Central memory CD8-positive, alpha-beta T cell (primary cell): ENCODE results near the gene KAT2A.
A peak's percentile ranks its signal among the peaks of the same experiment; 100 is the strongest.

Source experiments
- ATAC-seq: fragments of 150-1000 bp; cut with Tn5 transposase; replicated peaks from 2 replicates; pipeline ENCODE4 v1.10.0; 2022; ENCODE audit warnings: mild to moderate bottlenecking, moderate FRiP score, moderate number of reproducible peaks; ENCODE audit not compliant: poor library complexity, severe bottlenecking; ENCODE audit errors: extremely low read depth
- DNase-seq, 2 donors: peaks; one replicate each; pipeline ENCODE4 v3.0.0; 2021; ENCODE audit warnings: low spot score in 2 of 2
- H3K27ac Mint-ChIP-seq: one replicate; pipeline ENCODE4 v1.8.0; 2022; ENCODE audit warnings: low read depth, mild to moderate bottlenecking, moderate library complexity, mixed read lengths
- H3K27me3 Mint-ChIP-seq: one replicate; pipeline ENCODE4 v1.8.0; 2022; ENCODE audit warnings: mixed read lengths
- H3K36me3 Mint-ChIP-seq: one replicate; pipeline ENCODE4 v1.8.0; 2022; ENCODE audit warnings: mild to moderate bottlenecking, moderate library complexity, mixed read lengths; ENCODE audit not compliant: insufficient read depth
- H3K4me1 Mint-ChIP-seq: one replicate; pipeline ENCODE4 v1.8.0; 2022; ENCODE audit warnings: mixed read lengths
- H3K4me3 Mint-ChIP-seq: one replicate; pipeline ENCODE4 v1.8.0; 2022; ENCODE audit warnings: mild to moderate bottlenecking, moderate library complexity, mixed read lengths
- H3K9me3 Mint-ChIP-seq: one replicate; pipeline ENCODE4 v1.8.0; 2022; ENCODE audit warnings: mixed read lengths

KAT2A gene

GRCh38 chr17:42117397-42118125 is 3.6 kb downstream of the KAT2A start:
- Mint-ChIP-seq H3K4me3 (no peak overlapping the region), H3K27ac (no peak overlapping the region), H3K4me1 (peaks cover 37% of the 10 kb centered on the region), H3K27me3 (no peaks in the 10 kb centered on the region), H3K9me3 (no peaks in the 10 kb centered on the region), H3K36me3 (peaks cover 10% of the 10 kb centered on the region)
- DNase-seq (no peak), ATAC-seq (no peak)

- Mint-ChIP-seq H3K27ac (no peak overlapping the region), H3K9me3 (no peaks in the 10 kb centered on the region), H3K4me3 (no peak overlapping the region), H3K36me3 (peaks cover 10% of the 10 kb centered on the region), H3K27me3 (no peaks in the 10 kb centered on the region), H3K4me1 (peaks cover 42% of the 10 kb centered on the region)
- DNase-seq (peak; percentile 77 to 83), ATAC-seq (peak; percentile 22)
Observed at GRCh38 chr17:42116705-42117396, 4.3 kb downstream of the KAT2A start.

GRCh38 chr17:42114118-42114517 is 7.0 kb downstream of the KAT2A start:
- Mint-ChIP-seq H3K4me1 (peaks cover 46% of the 10 kb centered on the region), H3K4me3 (no peak overlapping the region), H3K9me3 (no peaks in the 10 kb centered on the region), H3K27ac (peak overlapping the region; percentile 11), H3K27me3 (no peaks in the 10 kb centered on the region), H3K36me3 (peaks cover 18% of the 10 kb centered on the region)
- ATAC-seq: no peak
- no peak for DNase-seq

GRCh38 chr17:42113293-42114069 is 7.7 kb downstream of the KAT2A start:
- Mint-ChIP-seq H3K27ac (peak overlapping the region; percentile 97), H3K4me1 (peaks cover 46% of the 10 kb centered on the region), H3K4me3 (no peak overlapping the region), H3K9me3 (no peaks in the 10 kb centered on the region), H3K27me3 (no peaks in the 10 kb centered on the region), H3K36me3 (peaks cover 22% of the 10 kb centered on the region)
- DNase-seq (no peak), ATAC-seq (no peak)

- Mint-ChIP-seq H3K4me3 (peak within 1 kb of the TSS; percentile 87), H3K27me3 (no peaks in the 10 kb centered on the region), H3K27ac (peak within 1 kb of the TSS; percentile 97), H3K4me1 (peaks cover 52% of the 10 kb centered on the region), H3K36me3 (peaks cover 26% of the 10 kb centered on the region), H3K9me3 (no peaks in the 10 kb centered on the region)
- peak; percentile 53 to 76 for DNase-seq
- ATAC-seq: peak; percentile 95
Observed at GRCh38 chr17:42112552-42113176, 8.5 kb downstream of the KAT2A start, which contains the start of gene DHX58. DHX58 (minus strand) TSS chr17:42112714; CDS start chr17:42111892, 822 bp downstream.

GRCh38 chr17:42111871-42112551 is 9.2 kb downstream of the KAT2A start:
- H3K27ac Mint-ChIP-seq: peak overlapping the region; percentile 97
- DNase-seq (no peak), ATAC-seq (peak; percentile 21)
- peaks cover 53% of the 10 kb centered on the region for H3K4me1 Mint-ChIP-seq
- H3K9me3 Mint-ChIP-seq: no peaks in the 10 kb centered on the region
- peak overlapping the region; percentile 87 for H3K4me3 Mint-ChIP-seq
- peaks cover 26% of the 10 kb centered on the region for H3K36me3 Mint-ChIP-seq
- H3K27me3 Mint-ChIP-seq: no peaks in the 10 kb centered on the region

- no peak for DNase-seq
- ATAC-seq: no peak
- no peaks in the 10 kb centered on the region for H3K27me3 Mint-ChIP-seq
- peaks cover 46% of the 10 kb centered on the region for H3K4me1 Mint-ChIP-seq
- no peaks in the 10 kb centered on the region for H3K9me3 Mint-ChIP-seq
- peak overlapping the region; percentile 25 for H3K4me3 Mint-ChIP-seq
- peak overlapping the region; percentile 97 for H3K27ac Mint-ChIP-seq
- peaks cover 24% of the 10 kb centered on the region for H3K36me3 Mint-ChIP-seq
Observed at GRCh38 chr17:42111265-42111636, 9.9 kb downstream of the KAT2A start.

GRCh38 chr17:42110301-42111264 is 10.6 kb downstream of the KAT2A start:
- no peaks in the 10 kb centered on the region for H3K9me3 Mint-ChIP-seq
- H3K4me3 Mint-ChIP-seq: peak overlapping the region; percentile 25
- DNase-seq: no peak
- peak overlapping the region; percentile 63 for H3K27ac Mint-ChIP-seq
- H3K4me1 Mint-ChIP-seq: peaks cover 41% of the 10 kb centered on the region
- peaks cover 24% of the 10 kb centered on the region for H3K36me3 Mint-ChIP-seq
- H3K27me3 Mint-ChIP-seq: no peaks in the 10 kb centered on the region
- ATAC-seq: no peak

GRCh38 chr17:42109086-42109485 is 12.1 kb downstream of the KAT2A start:
- H3K4me1 Mint-ChIP-seq: peaks cover 39% of the 10 kb centered on the region
- H3K4me3 Mint-ChIP-seq: peak overlapping the region; percentile 55
- no peak for DNase-seq
- ATAC-seq: no peak
- H3K27me3 Mint-ChIP-seq: no peaks in the 10 kb centered on the region
- no peak overlapping the region for H3K27ac Mint-ChIP-seq
- peaks cover 24% of the 10 kb centered on the region for H3K36me3 Mint-ChIP-seq
- H3K9me3 Mint-ChIP-seq: no peaks in the 10 kb centered on the region

GRCh38 chr17:42107597-42108576 is 13.3 kb downstream of the KAT2A start:
- Mint-ChIP-seq H3K4me3 (peak overlapping the region; percentile 25), H3K4me1 (peaks cover 39% of the 10 kb centered on the region), H3K9me3 (no peaks in the 10 kb centered on the region), H3K27me3 (no peaks in the 10 kb centered on the region), H3K27ac (no peak overlapping the region), H3K36me3 (peaks cover 24% of the 10 kb centered on the region)
- DNase-seq (peak; percentile 71 to 73), ATAC-seq (peak; percentile 52)
